T-helper 1 cell (primary cell): Measurements from ENCODE around the gene SCT.
A peak's percentile ranks its signal among the peaks of the same experiment; 100 is the strongest.

Source experiments
- DNase-seq, 5 donors: peaks; one replicate each; pipeline ENCODE4 v3.0.0-alpha.2; 2012 to 2020

The SCT gene

GRCh38 chr11:621838-622237, 5.1 kb downstream of the SCT start:
- DNase-seq = no peak

GRCh38 chr11:620935-621814, 5.8 kb downstream of the SCT start:
- DNase-seq = no peak

- DNase-seq = no peak
Observed at GRCh38 chr11:620201-620600, 6.8 kb downstream of the SCT start.

- DNase-seq = no peak
Observed at GRCh38 chr11:619628-620050, 7.3 kb downstream of the SCT start.

GRCh38 chr11:618856-619627, 7.9 kb downstream of the SCT start:
- peak in 1 of 5 donors; percentile 2 for DNase-seq

- DNase-seq = peak in 1 of 5 donors; percentile 1
Observed at GRCh38 chr11:617912-618682, 8.9 kb downstream of the SCT start.

- DNase-seq = peak in 1 of 5 donors; percentile 4
Observed at GRCh38 chr11:617199-617911, 9.6 kb downstream of the SCT start.

GRCh38 chr11:616320-617198, 10.4 kb downstream of the SCT start:
- DNase-seq = peak in 1 of 5 donors; percentile 4

- DNase-seq = peak; percentile 82 to 91 (median 84)
Observed at GRCh38 chr11:615504-616319, 11.3 kb downstream of the SCT start, which contains the start of gene IRF7. TSS of gene IRF7 (minus strand) at chr11:615950. CDS start at chr11:615364, 586 bp downstream.

- peak in 1 of 5 donors; percentile 16 for DNase-seq
Observed at GRCh38 chr11:614623-615503, 12.1 kb downstream of the SCT start.

GRCh38 chr11:614021-614622, 12.9 kb downstream of the SCT start:
- DNase-seq = peak in 1 of 5 donors; percentile 19

- DNase-seq = peak; percentile 80 to 87 (median 83)
Observed at GRCh38 chr11:613369-613968, 13.5 kb downstream of the SCT start.

- DNase-seq = peak in 1 of 5 donors; percentile 18
Observed at GRCh38 chr11:612961-613300, 14.1 kb downstream of the SCT start.

- peak in 2 of 5 donors; percentile 13 to 39 for DNase-seq
Observed at GRCh38 chr11:612201-612960, 14.6 kb downstream of the SCT start.

- DNase-seq = no peak
Observed at GRCh38 chr11:611001-611996, 15.7 kb downstream of the SCT start.

- DNase-seq = no peak
Observed at GRCh38 chr11:610146-610801, 16.7 kb downstream of the SCT start.
